Vein endothelial cell (primary cell): Measurements from ENCODE around the gene RRP7A. TPM values are rescaled to one million over a fixed set of nuclear protein-coding genes. Genes with fewer than 3 reads are reported as not detected.

Experiments
- small RNA-seq: library from RNA; depleted of rRNA; stranded (forward); fragments of <200 nt; gene quantifications from one replicate; pipeline ENCODE3, GENCODE V24; 2012
- total RNA-seq: library from RNA; depleted of rRNA; stranded (reverse); fragments of >200 nt; gene quantifications from 2 replicates; pipeline ENCODE4 v1.2.3, GENCODE V29; 2012

The RRP7A gene
- 33.3 and 45.3 TPM in 2 replicates for total RNA-seq

DNA sequence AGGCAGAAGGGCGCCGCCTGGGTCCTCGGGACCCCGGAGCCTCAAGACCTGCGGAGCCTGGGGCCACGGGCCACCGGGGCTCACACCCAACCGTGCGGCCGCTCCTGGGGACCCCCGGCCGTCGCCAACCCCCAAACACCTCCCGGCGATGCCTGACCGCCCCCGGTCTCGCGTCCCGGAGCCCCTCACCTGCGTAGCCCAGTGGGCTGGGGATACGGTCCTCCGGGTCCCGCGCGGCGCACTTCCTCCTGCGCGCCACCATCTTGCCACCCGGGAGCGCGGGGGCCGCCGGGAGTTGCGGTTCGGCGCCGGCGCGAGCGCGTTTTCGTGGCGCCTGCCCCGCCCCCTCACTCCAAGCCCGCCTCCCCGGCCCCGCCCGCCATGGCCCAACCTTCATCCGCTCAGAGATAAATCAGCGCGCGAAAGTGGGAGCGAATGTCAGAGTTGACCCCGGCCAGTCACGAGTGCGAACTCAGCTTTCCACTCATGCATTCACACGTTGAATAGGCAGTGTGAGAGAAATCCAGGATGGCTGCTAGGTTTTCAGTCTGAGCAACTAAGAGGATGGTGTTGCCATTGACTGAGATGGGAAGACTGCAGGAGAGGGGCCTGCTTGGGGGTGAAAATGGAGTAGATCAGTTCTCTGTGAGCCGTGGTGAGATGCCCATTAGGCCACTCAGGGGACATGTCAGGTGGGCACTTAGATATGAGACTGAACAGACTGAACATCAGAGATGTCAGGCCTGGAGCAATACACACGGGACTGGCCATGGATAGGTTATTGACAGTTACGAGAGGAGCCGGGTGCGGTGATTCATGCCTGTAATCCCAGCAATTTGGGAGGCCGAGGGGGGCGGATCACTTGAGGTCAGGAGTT is at the start of gene RRP7A:
TSS of gene RRP7A (minus strand) at position 272 of the 877 bp plus-strand sequence. CDS start at position 262, 10 bp downstream.

DNA sequence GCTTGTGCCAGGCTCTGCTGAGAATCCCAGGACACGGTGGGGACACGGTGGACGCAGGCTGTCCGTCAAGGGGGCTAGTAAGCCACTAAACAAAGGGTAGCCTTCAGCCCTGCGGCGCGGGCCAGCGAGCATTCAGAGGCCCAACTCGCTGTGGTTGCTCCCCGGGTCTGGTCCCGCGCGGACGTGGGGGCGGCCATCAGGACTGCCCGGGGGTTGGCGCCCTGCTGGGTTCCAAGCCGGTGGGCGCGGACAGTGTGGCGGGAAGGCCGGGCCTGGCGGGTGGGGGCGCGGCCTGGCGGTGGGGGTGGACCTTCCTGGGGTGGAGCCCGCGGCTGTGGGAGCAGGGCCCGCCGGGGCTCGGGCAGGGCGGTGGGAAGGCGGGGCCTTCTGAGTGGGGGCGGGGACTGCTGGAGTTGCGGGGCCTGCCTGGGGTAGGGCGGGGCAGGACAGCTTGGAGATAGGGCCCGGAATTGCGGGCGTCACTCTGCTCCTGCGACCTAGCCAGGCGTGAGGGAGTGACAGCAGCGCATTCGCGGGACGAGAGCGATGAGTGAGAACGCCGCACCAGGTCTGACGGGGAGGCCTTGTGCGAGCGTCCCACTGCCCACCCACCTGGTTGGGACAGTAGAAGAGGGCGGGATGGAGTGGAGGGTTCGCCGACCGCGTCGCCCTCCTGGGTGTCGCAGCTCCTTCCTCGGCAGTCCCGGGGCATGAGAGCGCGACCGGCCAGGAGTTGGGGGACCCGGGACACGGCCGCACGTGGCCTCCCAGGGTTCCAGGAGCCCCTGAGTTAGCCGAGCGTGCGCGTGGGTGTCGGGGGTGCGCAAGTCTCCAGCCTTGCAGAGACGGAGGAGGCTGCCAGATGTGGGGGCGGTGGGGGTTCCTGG is 34.1 kb upstream of the RRP7A start, which contains the start of gene SERHL2:
TSS of gene SERHL2 (plus strand) at position 482 of the 887 bp plus-strand sequence. CDS start at position 547, 65 bp downstream.

Small RNAs within 50 kb of the gene (small RNA-seq; reads per million reads assigned to genes)
- gene RN7SKP80 (0.08 reads per million), gene RNU6-513P (not detected)

Other genes starting within 250 kb of the RRP7A start
- gene TCF20, start 249.1 kb downstream of the RRP7A start, total RNA-seq = 33.9 and 35.9 TPM in 2 replicates
- gene NFAM1, start 87.4 kb downstream of the RRP7A start, total RNA-seq = not detected in 2 replicates
- gene SERHL2, start 34.2 kb upstream of the RRP7A start, total RNA-seq = 1.6 and 3.3 TPM in 2 replicates
- 26.5 and 28.4 TPM in 2 replicates for gene POLDIP3, start 95.1 kb upstream of the RRP7A start, total RNA-seq
- gene ATP5MGL, start 120.8 kb upstream of the RRP7A start, total RNA-seq = 0.76 and 0.98 TPM in 2 replicates
- 103 and 166 TPM in 2 replicates for gene CYB5R3, start 129.6 kb upstream of the RRP7A start, total RNA-seq
- gene A4GALT, start 201.1 kb upstream of the RRP7A start, total RNA-seq = 27.8 and 36.3 TPM in 2 replicates